HPDE6-E6E7 (cell line): ENCODE measurements around the gene MTX3.

Source experiments
- DNase-seq: peaks from one replicate; pipeline ENCODE4 v3.0.0; 2011; ENCODE audit warnings: missing footprints; ENCODE audit errors: extremely low spot score

Gene MTX3

DNA sequence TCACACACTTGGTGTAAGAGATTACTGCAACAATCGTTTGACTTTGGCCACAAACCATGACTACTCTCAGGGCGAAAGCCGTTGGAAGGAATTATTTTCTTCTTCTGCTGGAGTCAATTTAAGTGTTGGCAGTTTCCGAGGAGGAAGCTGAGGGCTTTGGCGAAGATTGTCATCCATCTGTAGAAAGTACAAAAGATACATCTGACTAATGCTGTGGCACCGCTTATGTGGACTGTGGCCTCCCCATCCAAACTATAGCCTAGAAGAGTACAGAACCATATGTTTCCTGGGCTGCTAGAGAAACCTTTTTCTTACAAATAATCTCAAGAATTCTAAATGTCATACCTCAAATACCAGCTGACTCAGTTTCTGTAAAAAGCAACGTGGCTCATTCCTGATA is 7.4 kb downstream of the MTX3 start:
- DNase-seq: no peak

DNA sequence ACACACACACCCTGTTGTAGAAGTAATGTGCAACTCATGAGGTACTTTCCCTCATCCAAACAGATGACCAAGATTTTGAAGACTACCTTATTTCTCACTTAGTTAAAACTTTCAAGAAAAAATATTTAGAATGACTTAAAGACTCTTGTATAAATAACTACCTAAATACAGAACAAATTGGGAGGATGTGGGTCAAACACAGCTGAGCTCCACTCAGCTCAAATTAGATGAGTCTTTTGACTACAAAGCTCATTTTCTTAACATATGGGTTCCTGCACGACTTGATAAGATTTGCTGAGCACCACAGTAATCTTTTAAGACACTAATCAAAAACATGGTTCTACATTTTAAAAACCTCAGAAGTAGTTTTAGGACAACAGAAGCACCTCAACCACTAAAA is 8.9 kb downstream of the MTX3 start:
- no peak for DNase-seq

DNA sequence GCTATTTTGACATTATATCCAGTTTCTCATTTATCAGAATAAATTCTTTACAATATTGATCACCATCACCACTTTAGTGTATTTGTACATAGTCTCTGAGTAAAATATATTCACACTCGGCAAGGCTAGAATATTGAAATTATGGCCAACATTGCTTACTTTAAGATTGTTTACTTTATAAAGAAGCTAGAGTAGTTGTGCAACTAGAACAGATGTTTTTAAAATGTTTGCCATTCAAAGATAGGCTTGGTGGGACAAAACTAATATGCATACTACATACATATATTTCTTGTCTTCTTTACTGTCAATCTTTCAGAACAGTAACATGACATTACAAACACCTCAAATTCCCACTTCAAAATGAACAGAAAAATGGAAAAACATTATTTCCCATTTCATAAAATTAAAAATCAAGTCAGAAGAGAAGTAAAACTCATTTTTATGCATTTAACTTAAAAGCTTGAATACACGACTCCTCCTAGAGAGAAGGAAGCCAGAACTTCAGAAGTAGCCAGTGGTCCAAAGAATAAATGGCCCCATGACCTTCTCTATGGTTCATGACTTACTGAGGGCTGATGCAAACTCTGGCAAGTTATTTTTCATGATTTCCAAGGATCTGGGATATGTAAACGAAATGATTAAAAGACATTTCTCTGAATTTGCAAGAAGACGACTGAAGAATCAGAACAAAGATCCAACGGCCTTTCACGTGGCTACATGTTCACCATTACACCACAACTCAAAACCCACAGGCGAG is 14.1 kb downstream of the MTX3 start:
- DNase-seq: no peak

DNA sequence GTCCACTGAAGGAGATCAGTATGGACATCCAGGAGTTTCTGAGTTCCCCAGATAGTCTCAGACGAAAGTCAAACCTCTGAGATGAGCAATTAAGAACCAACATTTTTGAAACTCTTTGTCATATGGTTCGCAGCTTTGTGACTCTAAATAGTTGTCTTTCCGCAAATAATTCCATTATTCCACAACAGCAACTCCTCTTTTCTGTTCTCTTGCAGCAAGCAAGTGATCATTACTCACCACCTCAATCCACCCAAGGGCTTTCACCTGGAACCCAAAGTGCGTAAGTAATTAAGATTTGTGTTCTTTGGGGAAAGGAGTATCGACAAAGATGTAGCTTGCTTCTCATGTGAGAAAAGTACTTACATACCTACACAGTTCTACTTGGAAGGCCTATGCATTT is 15.6 kb downstream of the MTX3 start:
- no peak for DNase-seq

DNA sequence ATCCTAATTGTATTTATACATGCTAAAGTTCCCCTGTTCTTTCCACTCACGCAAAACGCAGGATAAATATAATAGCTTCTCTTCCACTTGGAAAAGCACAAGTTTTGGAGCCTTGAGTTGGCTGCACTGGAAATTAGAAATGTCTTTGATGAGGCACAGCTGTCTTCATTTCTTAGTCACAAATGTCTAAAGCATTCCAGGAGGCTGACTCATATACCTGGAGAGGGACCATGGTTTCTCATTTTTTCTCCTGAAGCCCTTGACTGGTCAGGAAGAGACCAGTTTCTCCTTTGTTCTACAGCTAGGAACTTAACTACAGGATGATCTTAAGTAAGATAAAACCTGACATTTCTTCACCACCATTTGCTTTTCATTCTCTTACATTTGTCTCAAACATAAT is 16.2 kb downstream of the MTX3 start:
- no peak for DNase-seq

DNA sequence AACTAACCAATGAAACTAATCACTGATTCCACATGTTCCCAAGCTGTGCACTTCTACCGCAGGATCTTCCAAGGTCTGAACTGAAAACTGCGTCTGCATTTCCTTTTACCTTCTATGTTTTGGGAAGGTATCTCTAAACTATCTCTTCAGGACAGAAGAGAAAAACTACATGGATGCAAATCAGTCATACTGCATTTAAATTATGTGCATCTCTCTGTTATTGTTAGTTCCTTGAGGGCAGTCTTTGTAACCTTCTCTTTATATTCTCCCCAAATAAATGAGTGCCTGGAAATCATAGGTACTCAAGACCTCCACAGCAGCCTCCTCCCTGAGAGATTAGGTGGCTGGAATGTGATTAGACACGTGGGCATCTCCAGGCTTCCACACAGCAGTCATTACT is 17.1 kb downstream of the MTX3 start:
- no peak for DNase-seq

DNA sequence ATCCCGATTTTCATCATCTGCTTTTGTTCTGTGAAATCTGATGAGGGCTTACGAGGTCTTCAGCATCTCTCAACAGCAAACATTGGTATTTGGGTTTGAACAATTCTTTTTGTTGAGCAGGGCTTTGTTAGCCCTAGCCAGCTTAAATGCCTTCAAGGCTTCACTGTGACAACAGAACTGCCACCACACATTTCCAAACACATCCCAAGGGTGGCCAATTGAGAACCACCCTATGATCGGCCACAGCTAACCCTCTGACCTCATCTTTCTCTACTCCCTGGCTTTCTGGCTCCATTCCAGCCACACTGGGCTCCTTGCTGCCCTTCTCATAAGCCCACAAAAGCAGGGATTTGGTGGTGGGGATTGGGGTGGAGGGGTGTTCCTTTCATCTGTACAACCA is 17.6 kb downstream of the MTX3 start:
- no peak for DNase-seq

DNA sequence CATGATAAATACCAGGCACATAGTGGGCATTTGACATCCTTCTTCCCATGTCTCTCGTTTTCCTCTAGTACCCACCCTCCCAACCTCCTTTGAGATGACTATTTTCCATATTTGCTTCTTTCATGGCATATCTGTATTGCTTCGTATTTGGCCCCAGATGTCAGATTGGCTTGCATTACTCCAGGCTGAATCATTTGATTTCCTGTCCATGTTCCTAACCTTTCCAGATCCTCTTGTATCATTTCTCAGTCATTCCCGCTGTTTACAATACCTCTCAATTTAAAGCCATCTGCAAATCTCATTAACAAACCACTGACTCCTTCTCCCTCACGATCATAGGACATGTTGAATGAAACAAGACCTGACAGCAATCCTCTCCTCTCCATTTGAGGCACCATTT is 19.9 kb downstream of the MTX3 start:
- no peak for DNase-seq

DNA sequence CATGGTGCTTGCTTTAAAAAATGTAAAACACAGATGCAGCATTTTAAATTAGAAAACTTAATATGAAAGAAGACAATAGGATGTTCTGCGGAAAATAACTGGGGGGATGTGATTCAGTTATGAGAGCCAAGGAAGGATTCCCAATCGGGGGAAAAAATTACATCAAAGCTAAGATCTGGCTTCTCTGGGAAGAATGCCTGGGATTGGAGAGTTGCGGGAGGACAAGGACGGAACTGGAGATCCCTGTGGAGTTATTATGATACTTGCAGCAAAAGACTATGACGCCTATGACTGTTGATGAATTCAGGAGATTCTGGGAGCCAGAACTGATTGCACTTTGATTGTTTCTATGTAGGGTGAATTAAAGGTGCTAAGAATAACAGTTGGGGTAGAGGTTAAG is 24.6 kb downstream of the MTX3 start:
- DNase-seq: no peak

DNA sequence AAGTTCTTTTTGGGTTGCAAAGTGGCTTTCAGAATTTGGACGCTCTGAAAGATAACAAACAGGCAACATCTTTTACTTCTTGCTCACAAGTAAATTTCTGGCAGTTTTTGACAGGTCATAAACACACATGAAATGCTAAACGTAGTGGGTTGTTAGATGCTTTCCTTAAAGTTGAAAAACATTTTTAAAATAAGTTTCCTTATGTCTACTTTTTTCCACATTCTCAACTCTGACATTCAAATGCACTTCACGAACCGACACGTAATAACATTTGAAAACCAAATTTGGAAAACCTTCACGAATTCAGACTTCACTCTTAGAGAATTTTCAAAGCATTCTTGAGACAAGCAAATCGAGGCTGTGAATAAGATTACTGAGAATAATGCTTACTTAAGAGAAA is 26.9 kb downstream of the MTX3 start:
- DNase-seq: no peak

DNA sequence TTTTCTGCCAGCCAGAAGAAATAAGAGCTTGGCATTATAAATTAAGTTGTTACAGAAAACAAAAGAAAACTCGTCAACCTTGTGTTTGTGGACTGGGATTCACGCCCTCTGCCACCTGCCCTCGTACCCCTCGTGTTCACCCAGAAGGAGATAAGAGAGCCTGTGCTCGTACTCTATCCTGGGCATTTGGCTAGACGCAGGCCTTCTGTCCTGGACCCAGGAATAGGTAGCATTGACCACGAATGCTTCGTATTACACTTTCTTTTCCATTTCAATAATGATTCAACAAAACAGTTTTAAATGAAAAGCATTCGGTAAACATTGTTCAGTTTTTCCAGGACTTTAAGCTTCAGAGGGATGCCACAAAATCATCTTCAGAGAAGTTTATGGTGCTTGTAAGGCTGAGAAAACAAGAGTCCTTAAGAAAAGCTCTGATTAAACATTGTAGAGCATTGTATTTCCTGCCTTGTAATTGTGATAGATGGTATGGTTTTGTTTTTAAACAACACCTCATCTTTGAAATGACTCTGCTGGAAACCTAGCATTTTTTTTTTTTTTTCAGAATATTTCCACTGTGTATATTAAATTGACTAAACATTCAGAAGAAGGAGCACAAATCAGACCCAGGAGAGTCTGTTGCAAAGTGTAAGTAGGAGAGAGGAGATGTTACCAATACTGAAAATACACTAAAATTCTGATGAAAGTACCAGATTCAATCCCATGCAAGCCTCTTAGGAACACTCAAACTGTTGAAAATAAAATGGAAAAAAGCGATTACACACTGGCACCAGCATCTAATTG is 27.6 kb downstream of the MTX3 start:
- no peak for DNase-seq

DNA sequence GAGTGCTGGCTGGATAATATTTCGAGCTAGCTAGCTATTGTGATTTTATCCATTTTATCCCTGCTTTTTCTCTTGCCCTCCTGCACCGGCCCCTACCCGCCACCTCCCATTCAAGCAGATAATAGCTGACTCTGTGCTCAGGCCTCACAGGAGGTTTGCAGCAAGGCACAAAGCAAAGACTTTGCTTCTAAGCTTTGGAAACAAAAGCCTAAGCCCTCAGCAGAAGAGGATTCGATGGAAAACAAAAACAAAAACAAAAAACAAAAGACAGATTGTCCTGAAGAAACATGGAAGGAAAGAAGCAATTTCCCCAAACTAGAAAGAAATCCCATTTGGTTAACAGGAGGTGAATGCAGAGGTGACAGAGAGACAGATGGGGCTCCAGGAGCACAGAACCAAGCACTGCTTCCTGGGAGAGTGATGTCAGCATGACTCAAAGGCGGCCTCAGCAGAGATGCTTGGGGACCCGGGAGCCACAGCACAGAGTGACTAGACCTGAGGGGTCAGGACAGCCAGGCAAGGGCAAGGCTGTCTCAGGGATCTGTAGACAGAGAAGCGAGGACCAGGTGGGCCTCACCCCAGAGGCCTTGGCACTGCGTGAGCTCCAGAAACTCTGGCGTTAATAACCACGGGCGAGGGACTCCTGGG is 28.4 kb downstream of the MTX3 start:
- peak; percentile 20 for DNase-seq

DNA sequence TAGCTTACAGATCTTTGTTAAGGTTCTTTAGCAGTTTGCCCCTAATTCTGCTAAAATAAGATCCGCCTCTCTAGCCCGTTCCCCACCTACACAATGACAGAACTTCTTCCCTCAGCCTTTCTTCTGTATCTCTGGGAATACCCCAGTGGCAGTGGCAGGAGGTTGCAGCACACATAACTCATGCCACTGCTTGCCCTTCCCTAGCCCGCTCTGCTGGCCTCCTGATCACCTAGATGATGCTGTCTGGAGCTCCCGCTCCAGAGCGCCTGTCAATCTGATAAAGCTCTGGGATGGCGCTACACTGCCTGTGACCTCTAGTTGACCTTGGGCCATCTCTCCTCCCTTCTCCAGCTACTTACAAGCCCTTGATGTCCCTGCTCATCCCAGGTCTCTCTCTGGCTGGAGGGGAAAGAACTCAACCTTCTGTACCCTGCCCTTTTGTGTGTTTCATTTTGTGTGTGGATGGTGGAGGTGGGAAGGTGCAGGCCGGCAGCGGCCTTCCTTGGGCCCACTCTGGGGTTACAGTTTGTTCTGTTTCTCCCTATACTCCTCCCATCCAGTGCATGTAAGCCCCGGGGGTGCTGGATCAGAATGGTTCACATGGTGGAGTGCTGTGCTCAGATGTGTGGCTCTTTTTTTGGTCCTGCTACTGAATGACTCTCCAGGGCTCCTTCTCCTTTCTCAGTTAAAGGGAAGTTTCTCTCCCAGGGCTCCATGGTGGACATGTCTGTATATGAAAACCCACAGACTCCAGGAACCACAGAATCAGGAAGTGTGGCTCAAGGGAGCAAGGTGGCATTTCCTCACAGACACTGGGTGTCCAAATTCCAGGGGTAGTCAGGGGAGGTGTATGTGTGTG is 29.1 kb downstream of the MTX3 start:
- DNase-seq: no peak

DNA sequence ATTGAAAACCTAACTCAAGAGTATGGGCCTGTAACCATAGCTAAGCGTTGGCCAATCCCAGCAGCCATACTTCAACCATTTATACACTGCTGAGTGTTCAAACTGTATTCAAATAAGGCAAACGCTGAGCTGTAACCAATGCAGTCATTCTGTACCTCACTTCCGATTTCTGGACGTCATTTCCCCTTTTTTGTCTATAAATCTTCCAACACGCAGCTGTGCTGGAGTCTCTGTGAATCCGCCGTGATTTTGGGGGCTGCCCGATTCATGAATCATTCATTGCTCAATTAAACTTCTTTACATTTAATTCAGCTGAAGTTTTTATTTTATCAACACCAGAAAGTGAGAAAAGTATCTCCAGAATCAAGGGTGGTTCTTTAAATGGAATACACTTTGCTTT is 31.7 kb downstream of the MTX3 start:
- no peak for DNase-seq

DNA sequence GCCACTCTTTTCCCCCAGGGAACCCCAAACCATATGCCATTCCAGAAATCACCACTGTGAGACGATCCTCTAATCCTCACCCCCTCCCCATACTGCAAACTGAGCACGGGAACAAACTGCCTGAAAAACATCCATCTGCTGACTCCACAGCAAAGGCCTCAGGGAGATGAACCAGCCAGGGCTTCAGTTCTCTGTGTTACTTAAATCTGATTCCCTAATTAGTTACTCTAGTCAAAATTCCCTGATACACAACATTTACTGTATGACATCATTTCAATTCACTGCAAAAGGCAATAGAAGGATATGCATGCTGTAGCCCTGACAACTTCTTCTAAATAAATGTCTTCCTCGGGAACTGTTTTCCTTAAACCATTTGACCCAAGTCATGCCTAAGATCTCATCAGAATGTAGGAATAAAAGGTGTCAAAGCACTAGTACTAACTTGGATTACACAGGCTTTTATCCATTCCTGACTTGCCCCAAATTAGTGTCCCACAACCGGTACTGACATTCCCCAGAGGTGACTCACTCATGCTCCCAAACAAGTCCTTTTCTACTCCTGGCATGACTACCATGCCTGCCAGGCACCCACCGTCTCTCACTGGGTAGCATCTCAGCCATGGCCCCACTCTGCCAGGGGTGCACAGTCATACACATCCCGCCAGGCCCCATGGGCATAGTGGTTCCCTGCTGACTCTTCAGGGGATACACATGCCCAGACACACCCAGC is 35.0 kb downstream of the MTX3 start:
- DNase-seq: peak; percentile 73

DNA sequence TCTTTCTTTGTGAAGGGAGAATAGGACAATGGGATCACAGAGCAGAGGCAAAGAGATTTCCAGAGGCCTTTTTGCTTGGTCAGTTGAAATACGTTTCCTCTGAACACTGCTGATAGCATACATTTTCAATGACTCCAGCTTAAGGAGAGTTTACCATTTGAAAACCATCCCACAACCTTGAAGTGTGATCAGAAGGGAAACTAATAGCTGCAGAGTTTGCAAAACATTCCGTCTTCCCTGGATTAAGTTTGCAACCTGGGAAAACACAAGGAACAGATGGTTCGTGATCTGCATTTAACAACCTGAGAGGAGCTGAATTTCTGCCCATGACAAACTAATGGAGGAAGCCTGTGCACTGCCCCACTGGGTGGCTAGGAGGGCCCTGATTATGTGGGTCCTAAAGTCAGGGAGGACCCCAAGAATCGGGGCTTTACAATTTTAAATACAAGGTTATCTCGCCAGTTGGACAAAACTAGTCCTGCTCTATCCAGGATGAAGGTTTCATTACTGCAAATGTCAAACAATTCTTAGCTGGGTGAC is 35.6 kb downstream of the MTX3 start:
- DNase-seq: no peak

DNA sequence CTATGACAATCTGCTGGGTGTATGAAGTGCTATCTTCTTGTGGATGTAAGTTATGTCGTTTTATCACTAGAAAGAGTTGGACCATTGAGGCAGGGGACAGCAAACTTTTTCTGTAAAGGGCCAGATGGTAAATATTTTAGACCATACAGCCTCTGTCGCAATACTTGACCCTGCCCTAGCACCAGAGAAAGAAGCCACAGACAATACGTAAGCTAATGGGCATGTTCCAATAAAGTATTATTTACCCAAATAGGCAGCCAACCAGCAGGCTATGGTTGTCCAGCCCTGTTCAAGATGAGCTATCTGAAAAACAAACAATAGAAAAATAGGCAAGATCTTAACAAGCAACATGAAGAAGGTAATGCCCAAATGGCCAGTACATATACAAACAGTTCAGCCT is 36.4 kb downstream of the MTX3 start:
- no peak for DNase-seq

DNA sequence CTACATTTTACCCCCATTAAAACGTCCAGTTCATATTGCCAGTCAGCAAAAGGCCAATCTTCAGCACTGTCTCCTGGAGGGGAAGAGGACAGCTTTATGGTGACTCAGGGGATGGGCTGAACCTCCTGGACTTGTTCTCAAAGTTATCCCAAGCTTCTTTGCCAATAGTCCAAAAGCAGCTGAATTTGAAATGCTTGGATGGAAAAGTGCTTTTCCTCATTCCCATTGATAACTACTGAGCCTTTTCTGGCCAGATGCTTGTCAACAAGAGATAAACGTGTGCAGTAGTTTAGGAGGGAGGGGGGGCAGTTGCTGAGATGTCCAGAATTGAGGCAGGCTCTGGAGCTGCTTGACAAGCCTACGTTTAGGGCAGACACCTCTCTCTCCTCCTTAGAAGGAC is 43.5 kb downstream of the MTX3 start:
- DNase-seq: no peak

DNA sequence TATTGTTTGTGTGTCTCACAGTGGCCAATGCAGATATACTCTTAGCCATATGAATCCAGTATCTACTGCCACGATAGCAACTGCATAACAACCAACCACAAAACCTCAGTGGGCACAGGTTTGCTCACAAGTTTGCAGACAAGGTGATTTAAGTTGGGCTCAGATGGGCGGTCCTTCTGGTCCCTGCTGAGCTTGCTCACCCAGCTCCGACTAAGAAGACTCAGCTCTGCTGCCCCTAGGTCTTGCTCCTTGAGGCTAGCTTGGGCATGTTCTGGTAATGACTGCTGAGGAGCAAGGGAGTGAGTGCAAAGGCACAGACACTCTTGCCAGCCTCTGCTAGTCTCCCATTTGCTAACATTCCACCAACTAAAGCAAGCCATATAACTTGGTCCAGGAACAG is 52.6 kb downstream of the MTX3 start:
- DNase-seq: peak; percentile 45

DNA sequence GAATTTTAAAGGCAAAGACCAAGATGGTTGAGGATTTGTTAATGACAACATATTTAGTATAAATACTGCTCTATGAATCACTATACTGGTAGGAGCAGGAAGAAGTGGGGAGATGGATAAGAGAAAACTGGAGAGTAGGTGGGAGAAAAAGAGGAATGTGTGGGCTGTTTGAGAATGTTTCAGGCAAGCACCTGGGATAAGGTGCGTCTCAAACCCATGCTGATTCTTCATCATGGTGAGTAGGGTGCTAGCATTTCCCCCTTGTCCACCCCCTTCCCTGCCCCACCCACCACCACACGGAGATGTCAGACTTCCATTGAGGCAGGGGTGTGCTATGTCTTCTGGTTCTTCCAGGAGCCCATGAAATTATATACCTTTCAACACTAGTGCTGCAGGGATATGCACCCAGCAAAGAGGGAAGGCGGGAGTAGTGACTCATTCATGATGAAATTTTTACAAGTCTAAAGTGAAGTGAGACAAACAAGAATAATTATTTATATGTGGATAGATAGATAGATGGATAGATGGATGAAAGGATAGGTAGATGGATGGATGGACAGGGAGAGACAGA is 54.3 kb downstream of the MTX3 start:
- peak; percentile 35 for DNase-seq
